KG1 (cell line): ENCODE measurements around the gene PXDN.

Experiments used
- DNase-seq: peaks from one replicate; lab custom pipeline; 2025; lab: John Stamatoyannopoulos, UW

PXDN gene

GRCh38 chr2:1649103-1650084 is 94.9 kb downstream of the PXDN start:
- DNase-seq: no peak

DNA sequence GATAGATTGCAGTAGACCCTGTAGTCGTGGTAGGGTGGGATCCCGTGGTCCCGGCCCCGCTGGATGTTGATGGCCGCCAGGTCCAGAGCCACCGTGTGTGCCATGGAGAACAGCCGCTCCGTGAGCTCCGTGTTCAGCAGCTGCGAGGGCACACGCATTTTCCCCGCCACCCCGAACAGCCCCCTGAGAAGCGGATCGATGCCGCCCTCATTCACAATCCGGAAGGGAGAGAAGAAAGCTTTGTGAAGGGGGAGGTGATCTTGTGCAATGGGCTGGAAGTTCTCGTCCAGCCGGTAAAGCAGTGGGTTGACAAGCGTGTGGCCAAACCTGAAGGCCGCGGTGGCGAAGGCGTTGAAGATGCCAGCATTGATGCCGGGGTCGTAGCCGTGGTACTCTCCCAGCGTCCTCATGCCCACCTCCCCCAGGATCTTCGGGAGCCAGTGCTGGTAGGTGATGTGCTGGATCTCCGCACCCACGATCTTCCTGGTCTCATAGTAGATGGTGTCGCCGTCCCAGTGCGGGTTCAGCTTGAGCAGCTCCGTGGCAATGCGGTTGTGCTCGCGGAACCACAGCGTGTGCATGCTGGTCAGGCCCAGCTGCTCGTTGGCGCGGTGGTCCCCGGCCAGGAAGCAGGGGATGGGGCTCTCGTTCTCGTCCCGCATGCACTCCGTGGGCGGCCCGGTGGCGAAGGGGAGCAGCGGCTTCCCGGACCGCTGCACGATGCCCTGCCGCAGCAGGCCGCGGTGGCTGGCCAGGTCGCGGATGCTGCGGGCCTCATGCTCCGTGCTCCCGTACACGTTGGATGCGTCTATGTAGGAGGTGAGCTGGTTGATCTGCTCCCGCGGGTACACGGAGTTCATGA is 95.8 kb downstream of the PXDN start:
- DNase-seq: no peak

GRCh38 chr2:1647417-1648240 is 96.7 kb downstream of the PXDN start:
- no peak for DNase-seq

- DNase-seq: no peak
Measured at GRCh38 chr2:1645761-1646476, 98.4 kb downstream of the PXDN start.

DNA sequence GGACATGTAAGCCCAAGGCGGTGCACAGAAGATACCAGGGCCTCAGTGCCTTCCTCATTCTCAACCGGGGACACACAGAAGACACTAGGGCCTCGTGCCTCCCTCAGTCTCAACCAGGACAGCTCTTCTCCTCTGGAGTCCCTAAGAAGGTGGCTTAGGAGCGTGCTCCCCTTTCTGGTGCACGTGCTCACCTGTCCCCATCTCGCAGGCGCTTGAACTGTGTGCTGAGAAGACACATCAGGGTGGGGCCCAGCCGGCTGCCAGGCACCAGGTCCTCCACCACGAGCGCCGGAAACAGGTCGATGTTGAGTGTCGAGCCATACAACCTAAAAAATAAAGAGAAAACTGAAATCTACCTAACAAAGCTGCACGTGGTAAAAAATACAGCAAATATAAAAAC is 99.9 kb downstream of the PXDN start:
- DNase-seq: no peak

- no peak for DNase-seq
Measured at GRCh38 chr2:1642993-1643619, 101.2 kb downstream of the PXDN start.

- DNase-seq: no peak
Measured at GRCh38 chr2:1642066-1642861, 102.1 kb downstream of the PXDN start.

DNA sequence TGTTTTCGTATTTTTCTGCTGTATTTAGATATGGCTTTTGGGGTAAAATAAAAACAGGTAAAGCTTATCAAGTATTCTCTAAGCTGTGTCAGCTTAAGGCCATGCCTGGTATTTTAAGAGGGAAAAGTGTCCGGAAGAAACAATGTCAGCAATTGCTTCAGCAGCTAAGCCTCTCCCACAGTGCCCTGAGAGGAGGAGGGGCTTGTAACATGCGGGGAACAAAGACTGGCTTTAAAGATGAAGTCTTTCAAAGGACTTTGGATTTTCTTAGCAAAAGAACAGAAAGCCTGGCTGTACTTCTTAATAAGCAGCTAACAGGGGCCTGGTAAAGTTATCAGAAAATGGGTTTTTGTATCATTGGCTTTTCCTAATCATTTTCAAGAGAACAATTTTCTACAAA is 102.8 kb downstream of the PXDN start:
- DNase-seq: no peak

GRCh38 chr2:1640301-1641135 is 103.8 kb downstream of the PXDN start:
- DNase-seq: no peak

DNA sequence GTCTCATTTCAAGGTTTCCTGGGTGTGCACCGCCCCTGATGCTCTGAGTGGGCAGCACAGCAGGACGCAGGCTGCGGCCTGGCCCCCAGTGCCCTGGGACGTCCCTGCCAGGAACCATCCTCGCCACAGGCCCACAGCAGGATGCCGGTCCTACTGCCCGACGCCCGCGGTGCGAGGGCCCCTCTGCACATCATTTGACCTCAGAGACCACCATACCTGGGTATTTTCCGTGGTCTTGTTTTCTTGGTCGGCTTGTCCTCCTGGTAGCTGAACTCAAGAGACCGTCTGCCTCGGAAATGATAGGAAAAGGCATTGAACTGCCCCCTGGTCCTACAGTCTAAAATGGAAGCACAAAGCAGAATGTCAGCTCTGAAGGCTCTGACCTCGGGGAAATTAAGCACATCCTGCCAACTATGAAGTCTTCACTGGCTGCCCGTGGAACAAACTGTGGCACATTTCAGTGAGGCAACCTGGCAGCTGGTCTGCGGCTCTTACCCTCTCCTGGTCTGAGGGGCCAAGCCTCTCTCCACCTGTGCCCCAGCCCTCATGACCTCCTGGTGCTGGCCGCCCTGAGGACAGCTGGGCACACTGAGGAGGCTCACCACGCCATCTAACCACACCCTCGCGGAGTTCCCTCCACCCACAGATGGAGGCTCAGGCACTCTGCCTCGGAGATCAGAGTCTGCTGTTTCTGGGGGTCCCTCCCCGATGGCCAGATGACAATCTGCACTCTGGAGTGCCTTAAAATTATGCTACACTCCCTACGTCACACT is 105.0 kb downstream of the PXDN start:
- DNase-seq: no peak

DNA sequence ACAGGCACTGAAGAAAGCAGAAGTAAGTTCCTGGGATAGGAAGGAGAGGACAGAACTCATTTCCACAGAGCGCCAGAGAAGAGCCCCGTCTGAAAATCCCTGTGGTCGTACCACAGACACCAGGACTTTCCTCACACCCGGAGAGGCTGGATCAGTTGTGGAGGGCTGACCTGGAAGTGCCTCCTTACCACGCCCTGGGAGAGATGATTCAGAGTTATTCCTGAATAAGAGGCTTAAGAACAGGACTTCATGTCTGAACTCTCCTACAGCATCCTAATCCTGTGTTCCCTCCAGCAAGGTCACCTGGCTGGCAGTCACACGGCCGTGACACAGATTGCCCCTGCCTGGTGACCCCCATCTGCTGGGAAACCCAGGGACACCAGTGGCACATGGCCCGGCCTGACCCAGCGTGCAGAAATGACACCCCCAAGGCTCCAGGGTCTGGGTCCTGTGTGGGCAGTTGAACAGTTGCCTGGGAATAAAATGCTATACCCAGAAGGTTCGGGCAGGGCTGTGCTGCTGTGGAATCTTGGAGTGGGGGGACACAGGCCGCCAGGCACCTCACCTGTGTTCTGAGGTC is 105.9 kb downstream of the PXDN start:
- DNase-seq: no peak

- DNase-seq: no peak
Measured at GRCh38 chr2:1636791-1637415, 107.4 kb downstream of the PXDN start.

- DNase-seq: no peak
Measured at GRCh38 chr2:1635823-1636222, 108.5 kb downstream of the PXDN start.

DNA sequence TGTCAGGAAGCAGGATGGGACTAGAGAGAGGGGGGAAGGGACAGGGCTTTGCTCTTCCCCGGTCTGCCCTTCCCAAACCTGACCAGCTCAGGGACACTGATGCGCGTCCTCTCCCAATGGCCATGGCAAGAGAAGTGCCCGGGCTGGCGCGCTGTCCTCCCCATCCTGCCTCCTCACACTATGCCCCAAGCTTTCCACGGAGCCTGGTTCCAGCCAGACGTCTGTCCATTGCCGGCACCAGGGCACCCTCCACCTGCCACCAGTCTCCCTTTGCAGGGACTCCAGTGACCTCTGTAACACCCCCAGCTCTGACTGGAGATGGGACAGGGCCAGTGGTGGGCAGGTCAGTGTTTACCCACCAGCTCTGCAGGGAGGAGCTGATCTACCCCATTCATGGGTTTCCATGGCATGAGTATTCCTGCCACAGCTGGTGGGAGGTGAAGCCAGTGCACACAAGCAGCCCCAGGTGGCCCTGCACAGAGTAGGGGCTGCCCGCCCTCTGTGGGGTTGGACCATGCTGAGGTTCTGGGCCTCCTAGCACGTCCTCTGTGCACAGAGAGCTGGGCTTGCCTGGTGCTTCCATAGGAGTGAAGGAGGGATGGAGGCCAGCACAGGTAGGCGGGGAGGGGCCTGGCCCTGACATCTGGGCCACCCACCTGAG is 109.5 kb downstream of the PXDN start:
- DNase-seq: no peak

- no peak for DNase-seq
Measured at GRCh38 chr2:1633936-1634587, 110.3 kb downstream of the PXDN start.

- DNase-seq: no peak
Measured at GRCh38 chr2:1633092-1633671, 111.1 kb downstream of the PXDN start.
